ENCODE data around the gene RFX3.

The RFX3 gene

DNA sequence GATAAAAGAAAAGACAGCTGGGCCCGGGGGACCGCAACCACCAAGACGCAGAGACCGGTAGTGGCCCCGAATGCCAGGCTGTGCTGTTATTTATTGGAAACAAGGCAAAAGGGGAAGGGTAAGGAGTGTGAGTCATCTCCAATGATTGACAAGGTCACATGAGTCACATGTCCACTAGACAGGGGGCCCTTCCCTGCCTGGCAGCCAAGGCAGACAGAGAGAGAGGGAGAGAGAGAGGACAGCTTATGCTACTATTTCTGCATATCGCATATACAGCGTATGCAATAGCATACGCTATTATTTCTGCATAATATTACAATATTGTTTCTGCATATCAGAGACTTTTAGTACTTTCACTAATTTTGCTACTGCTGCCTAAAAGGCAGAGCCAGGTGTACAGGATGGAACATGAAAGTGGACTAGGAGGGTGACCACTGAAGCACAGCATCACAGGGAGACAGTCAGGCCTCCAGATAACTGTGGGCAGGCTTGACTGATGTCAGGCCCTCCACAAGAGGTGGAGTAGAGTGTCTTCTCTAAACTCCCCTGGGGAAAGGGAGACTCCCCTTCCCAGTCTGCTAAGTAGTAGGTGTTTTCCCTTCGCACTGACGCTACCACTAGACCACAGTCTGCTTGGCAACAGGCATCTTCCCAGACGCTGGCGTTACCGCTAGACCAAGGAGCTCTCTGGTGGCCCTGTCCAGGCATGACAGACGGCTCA is 50.3 kb downstream of the RFX3 start:
- no peak overlapping the region for H3K4me3 ChIP-seq (ENCODE audit: low read depth, low read length)
- H3K27me3 ChIP-seq (replicated peaks), result no peaks in the 10 kb centered on the region
- TF ChIP-seq, protein P1, sequence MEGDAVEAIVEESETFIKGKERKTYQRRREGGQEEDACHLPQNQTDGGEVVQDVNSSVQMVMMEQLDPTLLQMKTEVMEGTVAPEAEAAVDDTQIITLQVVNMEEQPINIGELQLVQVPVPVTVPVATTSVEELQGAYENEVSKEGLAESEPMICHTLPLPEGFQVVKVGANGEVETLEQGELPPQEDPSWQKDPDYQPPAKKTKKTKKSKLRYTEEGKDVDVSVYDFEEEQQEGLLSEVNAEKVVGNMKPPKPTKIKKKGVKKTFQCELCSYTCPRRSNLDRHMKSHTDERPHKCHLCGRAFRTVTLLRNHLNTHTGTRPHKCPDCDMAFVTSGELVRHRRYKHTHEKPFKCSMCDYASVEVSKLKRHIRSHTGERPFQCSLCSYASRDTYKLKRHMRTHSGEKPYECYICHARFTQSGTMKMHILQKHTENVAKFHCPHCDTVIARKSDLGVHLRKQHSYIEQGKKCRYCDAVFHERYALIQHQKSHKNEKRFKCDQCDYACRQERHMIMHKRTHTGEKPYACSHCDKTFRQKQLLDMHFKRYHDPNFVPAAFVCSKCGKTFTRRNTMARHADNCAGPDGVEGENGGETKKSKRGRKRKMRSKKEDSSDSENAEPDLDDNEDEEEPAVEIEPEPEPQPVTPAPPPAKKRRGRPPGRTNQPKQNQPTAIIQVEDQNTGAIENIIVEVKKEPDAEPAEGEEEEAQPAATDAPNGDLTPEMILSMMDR (IDR thresholded peaks at IDR 0.05; ENCODE audit: low read depth, low read length, missing control alignments), result no peak
- no peak overlapping the region for H3K27ac ChIP-seq
- in situ Hi-C loops (cut with HindIII; ENCODE audit: low pct_ligation_motif_present, low sequenced_read_pairs), result no loop called here
- H3K36me3 ChIP-seq (replicated peaks), result no peaks in the 10 kb centered on the region
- DNase-seq, result no peak

DNA sequence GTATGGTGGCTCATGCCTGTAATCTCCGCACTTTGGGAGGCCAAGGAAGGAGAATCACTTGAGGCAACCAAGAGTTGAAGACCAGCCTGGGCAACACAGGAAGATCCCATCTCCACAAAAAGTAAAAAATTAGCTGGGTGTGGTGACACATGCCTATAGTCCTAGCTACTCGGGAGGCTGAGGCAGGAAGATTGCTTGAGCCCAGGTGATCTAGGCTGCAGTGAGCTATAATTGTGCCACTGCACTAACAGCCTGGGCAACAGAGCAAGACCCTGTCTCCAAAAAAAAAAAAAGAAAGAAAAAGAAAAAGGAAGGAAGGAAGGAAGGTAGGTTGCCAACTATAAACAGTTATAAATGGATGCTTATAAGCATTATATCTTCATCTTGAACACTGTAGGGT is 51.0 kb downstream of the RFX3 start:
- H3K4me3 ChIP-seq (ENCODE audit: low read depth, low read length), result no peak overlapping the region
- no peaks in the 10 kb centered on the region for H3K27me3 ChIP-seq (replicated peaks)
- no peaks in the 10 kb centered on the region for H3K36me3 ChIP-seq (replicated peaks)
- in situ Hi-C loops (cut with HindIII; ENCODE audit: low pct_ligation_motif_present, low sequenced_read_pairs), result no loop called here
- TF ChIP-seq, protein P1 (IDR thresholded peaks at IDR 0.05; ENCODE audit: low read depth, low read length, missing control alignments), result no peak
- DNase-seq, result no peak
- H3K27ac ChIP-seq, result no peak overlapping the region

DNA sequence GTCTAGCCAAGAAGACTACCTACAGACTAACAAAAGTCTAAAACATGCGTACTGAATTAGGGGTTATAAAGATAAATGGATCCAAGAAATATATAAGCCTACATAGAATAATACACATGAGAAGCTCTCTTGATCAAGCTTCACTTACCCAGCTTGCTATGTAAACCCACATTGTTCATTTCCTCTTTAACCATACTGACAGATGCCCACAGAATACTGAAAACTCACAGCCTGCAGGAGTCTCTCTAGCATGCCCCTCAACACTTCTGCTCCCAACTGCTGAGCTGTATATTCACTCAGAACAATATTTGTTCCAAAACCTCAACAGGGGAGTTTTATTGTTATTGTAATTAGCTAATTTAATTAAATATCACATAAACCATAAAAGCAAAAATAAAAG is 52.4 kb downstream of the RFX3 start:
- no peak for DNase-seq
- H3K27ac ChIP-seq, result no peak overlapping the region
- in situ Hi-C loops (cut with HindIII; ENCODE audit: low pct_ligation_motif_present, low sequenced_read_pairs), result no loop called here
- H3K4me3 ChIP-seq (ENCODE audit: low read depth, low read length), result no peak overlapping the region
- H3K36me3 ChIP-seq (replicated peaks), result no peaks in the 10 kb centered on the region
- TF ChIP-seq, protein P1 (IDR thresholded peaks at IDR 0.05; ENCODE audit: low read depth, low read length, missing control alignments), result no peak
- no peaks in the 10 kb centered on the region for H3K27me3 ChIP-seq (replicated peaks)

DNA sequence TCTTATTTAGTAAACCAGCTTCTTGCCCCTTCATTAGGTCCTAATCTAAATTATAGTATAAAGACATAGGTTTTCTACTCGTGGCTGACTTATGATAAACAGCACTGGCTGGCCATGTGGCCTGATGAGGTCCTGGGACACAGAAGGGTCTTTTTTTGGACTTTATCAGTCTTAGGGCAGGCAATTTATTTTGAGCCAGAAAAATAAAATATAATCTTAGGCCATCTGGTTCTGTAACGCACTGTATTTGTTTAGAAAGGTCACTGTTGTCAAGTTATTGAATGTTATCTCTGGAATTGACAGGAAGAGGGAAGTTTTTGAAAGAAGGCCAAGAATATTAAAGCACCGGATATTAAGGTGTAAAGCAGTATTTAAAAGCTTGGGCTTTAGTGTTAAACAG is 53.9 kb downstream of the RFX3 start:
- H3K27ac ChIP-seq, result no peak overlapping the region
- in situ Hi-C loops (cut with HindIII; ENCODE audit: low pct_ligation_motif_present, low sequenced_read_pairs), result no loop called here

DNA sequence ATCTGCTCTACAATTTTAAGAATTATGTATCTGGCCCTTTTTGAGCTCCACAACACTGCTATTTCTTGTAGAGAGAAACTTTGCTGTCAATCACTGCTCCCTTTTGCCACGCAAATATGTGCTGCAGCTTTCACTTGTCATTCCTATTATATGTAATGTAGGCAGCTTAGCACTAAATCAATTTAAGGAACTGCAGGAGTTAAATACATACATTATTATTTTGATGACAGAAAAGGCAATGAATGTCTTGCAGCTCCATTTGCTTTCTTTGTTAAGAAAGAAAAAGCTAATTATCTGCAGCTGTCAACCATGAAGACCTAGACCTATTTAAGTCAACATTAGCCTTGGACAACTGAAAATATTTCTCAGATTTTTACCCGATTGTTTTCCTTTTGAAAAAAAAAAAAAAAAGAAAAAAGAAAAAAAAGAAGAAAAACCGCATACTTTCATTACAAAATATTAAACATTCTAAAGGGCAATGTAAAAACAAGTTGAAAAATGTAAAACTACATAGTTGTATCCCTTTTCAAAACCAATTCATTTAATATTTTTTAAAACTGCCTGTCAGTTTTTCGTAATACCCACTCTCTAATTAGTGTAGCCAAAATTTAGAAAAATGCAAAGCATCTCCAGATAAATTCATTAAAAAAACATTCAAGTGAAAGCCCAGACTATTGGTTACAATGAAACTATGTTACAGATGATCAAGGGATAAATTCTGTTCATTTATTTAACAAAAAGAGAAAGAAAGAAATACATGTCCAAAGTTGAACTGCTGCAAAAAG is 57.2 kb downstream of the RFX3 start:
- Histone ChIP-seq H3K27me3 (replicated peaks) (no peaks in the 10 kb centered on the region), H3K36me3 (replicated peaks) (no peaks in the 10 kb centered on the region), H3K4me3 (ENCODE audit: low read depth, low read length) (no peak overlapping the region), H3K27ac (no peak overlapping the region)
- DNase-seq, result no peak
- in situ Hi-C loops (cut with HindIII; ENCODE audit: low pct_ligation_motif_present, low sequenced_read_pairs), result no loop called here
- TF ChIP-seq, protein P1 (IDR thresholded peaks at IDR 0.05; ENCODE audit: low read depth, low read length, missing control alignments), result no peak

More for the DNA sequence above, 53.9 kb downstream of the RFX3 start:
- no peaks in the 10 kb centered on the region for H3K36me3 ChIP-seq (replicated peaks)
- no peaks in the 10 kb centered on the region for H3K27me3 ChIP-seq (replicated peaks)
- DNase-seq, result no peak
- TF ChIP-seq, protein P1 (IDR thresholded peaks at IDR 0.05; ENCODE audit: low read depth, low read length, missing control alignments), result no peak
- no peak overlapping the region for H3K4me3 ChIP-seq (ENCODE audit: low read depth, low read length)

All from brain microvascular endothelial cell (primary cell).